ENCODE results near the gene SLC6A9.

DNA sequence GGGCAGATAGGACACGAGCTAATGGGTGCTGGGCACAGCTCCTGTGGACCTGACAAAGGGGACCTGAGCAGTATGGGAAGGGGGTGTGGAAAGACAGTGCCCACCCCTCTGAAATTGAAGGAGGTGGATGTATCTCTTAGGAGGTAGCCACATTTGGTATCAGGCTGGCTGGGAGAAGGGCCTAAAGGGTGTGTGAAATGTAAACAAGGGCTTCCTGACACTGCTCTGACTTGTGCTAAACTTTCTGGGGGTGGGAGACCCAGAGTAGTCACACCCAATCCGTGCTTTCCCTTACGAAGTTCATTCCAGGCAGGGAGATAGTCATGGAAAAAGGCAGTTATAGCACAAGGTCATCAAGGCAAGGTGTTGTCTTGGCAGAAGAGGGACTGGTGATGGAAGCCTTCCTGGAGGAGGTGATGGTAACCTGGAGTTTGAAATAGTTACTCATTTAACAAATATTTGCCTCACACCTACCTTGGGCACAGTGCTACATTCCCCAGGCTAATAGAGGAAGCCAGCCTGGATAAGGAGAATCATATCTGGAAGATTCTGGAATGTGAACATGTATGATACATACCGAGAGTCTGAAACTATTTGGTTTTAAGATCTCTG lies 45.2 kb downstream of the SLC6A9 start:
- TF ChIP-seq CTCF (IDR thresholded peaks at IDR 0.05) (no peak), POLR2A (IDR thresholded peaks at IDR 0.05) (no peak)
